ENCODE measurements around the gene SPTB.
A peak's percentile ranks its signal among the peaks of the same experiment; 100 is the strongest.

SPTB gene

GRCh38 chr14:64745511-64746091 is 134.1 kb downstream of the SPTB start:
- no peak for DNase-seq

- no peak for DNase-seq
Observed at GRCh38 chr14:64743061-64743460, 136.6 kb downstream of the SPTB start.

GRCh38 chr14:64741961-64742360 is 137.7 kb downstream of the SPTB start:
- no peak for DNase-seq

- no peak for DNase-seq
Observed at GRCh38 chr14:64741200-64741599, 138.5 kb downstream of the SPTB start.

- no peak for DNase-seq
Observed at GRCh38 chr14:64738281-64738804, 141.4 kb downstream of the SPTB start.

GRCh38 chr14:64737391-64738280 is 142.1 kb downstream of the SPTB start:
- DNase-seq: no peak

GRCh38 chr14:64736271-64737169 is 143.2 kb downstream of the SPTB start:
- peak; percentile 34 to 35 for DNase-seq

GRCh38 chr14:64734990-64735389 is 144.7 kb downstream of the SPTB start:
- peak; percentile 79 to 81 for DNase-seq

GRCh38 chr14:64733899-64734298 is 145.8 kb downstream of the SPTB start:
- no peak for DNase-seq

- DNase-seq: no peak
Observed at GRCh38 chr14:64733321-64733720, 146.4 kb downstream of the SPTB start.

GRCh38 chr14:64732536-64733120 is 147.1 kb downstream of the SPTB start:
- DNase-seq: no peak

- no peak for DNase-seq
Observed at GRCh38 chr14:64732066-64732465, 147.6 kb downstream of the SPTB start.

GRCh38 chr14:64731141-64731581 is 148.5 kb downstream of the SPTB start:
- no peak for DNase-seq

GRCh38 chr14:64730681-64731080 is 149.0 kb downstream of the SPTB start:
- no peak for DNase-seq

- DNase-seq: no peak
Observed at GRCh38 chr14:64730061-64730440, 149.7 kb downstream of the SPTB start.

- no peak for DNase-seq
Observed at GRCh38 chr14:64729386-64730060, 150.2 kb downstream of the SPTB start.

- no peak for DNase-seq
Observed at GRCh38 chr14:64728856-64729255, 150.9 kb downstream of the SPTB start.

- DNase-seq: no peak
Observed at GRCh38 chr14:64728106-64728505, 151.6 kb downstream of the SPTB start.

- DNase-seq: no peak
Observed at GRCh38 chr14:64727551-64728071, 152.1 kb downstream of the SPTB start.

- DNase-seq: no peak
Observed at GRCh38 chr14:64726585-64726890, 153.2 kb downstream of the SPTB start.

GRCh38 chr14:64725879-64726584 is 153.7 kb downstream of the SPTB start:
- DNase-seq: peak in 1 of 2 experiments; percentile 5

Data from NCI-H187 (cell line).